ENCODE measurements around the gene TUBG2. TPM values are rescaled to one million over a fixed set of nuclear protein-coding genes. Genes with fewer than 3 reads are reported as not detected.

Gene TUBG2
- total and polyA plus RNA-seq, 4 donors, result 6.9 to 22.0 (median 11.7) TPM

- Histone ChIP-seq H3K27ac (ENCODE audit: low read depth in 1 of 2, low read length in 1 of 2) (no peak overlapping the region), H3K4me1 (ENCODE audit: control insufficient read depth in 5 of 5, insufficient read depth in 5 of 5, low read length in 5 of 5) (no peaks in the 10 kb centered on the region), H3K36me3 (ENCODE audit: control insufficient read depth in 4 of 4, insufficient read depth in 4 of 4, low read length in 4 of 4) (peaks cover 28 to 64% (median 49%) of the 10 kb centered on the region in 4 donors), H3K27me3 (ENCODE audit: control insufficient read depth in 3 of 3, insufficient read depth in 3 of 3, low read length in 2 of 3) (peaks cover 0 to 4% (median 0%) of the 10 kb centered on the region in 3 donors), H3K9me3 (ENCODE audit: control insufficient read depth in 4 of 4, insufficient read depth in 3 of 4, low read length in 3 of 4) (no peaks in the 10 kb centered on the region), H3K4me3 (no peak overlapping the region), H3K9ac (ENCODE audit: insufficient read depth in 1 of 2, low read length in 2 of 2) (no peak overlapping the region)
- WGBS, 2 donors, result 89 to 92% methylated on average over 8 of the region's 8 CpGs
- TF ChIP-seq CTCF (IDR thresholded peaks at IDR 0.05; ENCODE audit: control extremely low read depth, extremely low read depth), result no peak
- no peak for DNase-seq
- ATAC-seq (ENCODE audit: insufficient read depth, low FRiP score), result no peak
Observed at GRCh38 chr17:42704837-42705494, 45.9 kb downstream of the TUBG2 start.

DNA sequence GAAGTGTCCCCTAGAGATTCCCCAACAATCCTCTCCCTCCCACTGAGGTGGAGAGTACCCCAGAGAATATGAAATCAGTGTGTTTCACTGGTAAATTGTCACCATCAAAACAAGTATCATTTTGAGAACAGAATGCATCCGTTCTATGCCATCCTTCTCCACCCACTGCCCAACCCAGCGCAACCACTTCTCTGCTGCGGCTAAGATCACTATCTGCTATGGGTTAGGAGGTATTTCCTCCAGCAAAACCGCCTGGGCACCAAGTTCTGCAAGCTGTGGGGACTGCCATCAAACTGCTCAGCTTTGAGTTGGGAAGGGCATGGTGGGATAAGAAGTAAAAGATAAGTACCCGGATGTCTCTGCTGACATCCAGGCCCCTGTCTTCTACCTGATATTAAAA lies 47.6 kb downstream of the TUBG2 start:
- Histone ChIP-seq H3K27me3 (ENCODE audit: control insufficient read depth in 3 of 3, insufficient read depth in 3 of 3, low read length in 2 of 3) (peaks cover 0 to 4% (median 0%) of the 10 kb centered on the region in 3 donors), H3K4me3 (no peak overlapping the region), H3K27ac (ENCODE audit: low read depth in 1 of 2, low read length in 1 of 2) (no peak overlapping the region), H3K4me1 (ENCODE audit: control insufficient read depth in 5 of 5, insufficient read depth in 5 of 5, low read length in 5 of 5) (no peaks in the 10 kb centered on the region), H3K9ac (ENCODE audit: insufficient read depth in 1 of 2, low read length in 2 of 2) (no peak overlapping the region), H3K9me3 (ENCODE audit: control insufficient read depth in 4 of 4, insufficient read depth in 3 of 4, low read length in 3 of 4) (no peaks in the 10 kb centered on the region), H3K36me3 (ENCODE audit: control insufficient read depth in 4 of 4, insufficient read depth in 4 of 4, low read length in 4 of 4) (peaks cover 33 to 60% (median 57%) of the 10 kb centered on the region in 4 donors)
- TF ChIP-seq CTCF (IDR thresholded peaks at IDR 0.05; ENCODE audit: control extremely low read depth, extremely low read depth), result no peak
- WGBS, 2 donors, result 49 to 73% methylated on average over 5 of the region's 5 CpGs
- no peak for ATAC-seq (ENCODE audit: insufficient read depth, low FRiP score)
- no peak for DNase-seq

DNA sequence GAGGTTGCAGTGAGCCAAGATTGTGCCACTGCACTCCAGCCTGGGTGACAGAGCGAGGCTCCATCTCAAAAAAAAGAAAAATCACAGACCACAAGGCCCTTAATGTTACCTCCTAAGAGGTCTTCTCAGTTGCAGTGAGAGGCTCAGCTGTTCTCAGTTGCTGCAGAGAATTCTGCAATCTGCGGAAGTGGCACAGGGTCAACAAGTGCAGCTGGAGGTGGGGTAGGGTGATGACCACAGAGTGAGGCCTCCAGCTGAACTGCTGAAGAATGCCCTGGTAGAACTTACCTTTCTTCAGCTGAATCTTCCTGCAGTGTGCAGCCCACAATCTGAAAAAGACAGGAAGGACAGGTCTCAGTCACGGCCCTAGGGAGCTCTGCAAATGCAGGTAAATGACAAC lies 49.5 kb downstream of the TUBG2 start:
- ATAC-seq (ENCODE audit: insufficient read depth, low FRiP score) (no peak), DNase-seq (no peak)
- H3K27me3 ChIP-seq (ENCODE audit: control insufficient read depth in 3 of 3, insufficient read depth in 3 of 3, low read length in 2 of 3), result peaks cover 0 to 2% (median 0%) of the 10 kb centered on the region in 3 donors
- H3K9me3 ChIP-seq (ENCODE audit: control insufficient read depth in 4 of 4, insufficient read depth in 3 of 4, low read length in 3 of 4), result no peaks in the 10 kb centered on the region
- WGBS, 2 donors, result 94 to 95% methylated on average over 3 of the region's 3 CpGs
- H3K9ac ChIP-seq (ENCODE audit: insufficient read depth in 1 of 2, low read length in 2 of 2), result no peak overlapping the region
- H3K36me3 ChIP-seq (ENCODE audit: control insufficient read depth in 4 of 4, insufficient read depth in 4 of 4, low read length in 4 of 4), result peaks cover 29 to 60% (median 58%) of the 10 kb centered on the region in 4 donors
- H3K4me3 ChIP-seq, result no peak overlapping the region
- no peaks in the 10 kb centered on the region for H3K4me1 ChIP-seq (ENCODE audit: control insufficient read depth in 5 of 5, insufficient read depth in 5 of 5, low read length in 5 of 5)
- no peak overlapping the region for H3K27ac ChIP-seq (ENCODE audit: low read depth in 1 of 2, low read length in 1 of 2)
- no peak for TF ChIP-seq CTCF (IDR thresholded peaks at IDR 0.05; ENCODE audit: control extremely low read depth, extremely low read depth)

GRCh38 chr17:42709561-42709960 lies 50.5 kb downstream of the TUBG2 start:
- Histone ChIP-seq H3K36me3 (ENCODE audit: control insufficient read depth in 4 of 4, insufficient read depth in 4 of 4, low read length in 4 of 4) (peaks cover 28 to 57% (median 54%) of the 10 kb centered on the region in 4 donors), H3K27me3 (ENCODE audit: control insufficient read depth in 3 of 3, insufficient read depth in 3 of 3, low read length in 2 of 3) (no peaks in the 10 kb centered on the region), H3K9ac (ENCODE audit: insufficient read depth in 1 of 2, low read length in 2 of 2) (no peak overlapping the region), H3K9me3 (ENCODE audit: control insufficient read depth in 4 of 4, insufficient read depth in 3 of 4, low read length in 3 of 4) (no peaks in the 10 kb centered on the region), H3K27ac (ENCODE audit: low read depth in 1 of 2, low read length in 1 of 2) (no peak overlapping the region), H3K4me3 (no peak overlapping the region), H3K4me1 (ENCODE audit: control insufficient read depth in 5 of 5, insufficient read depth in 5 of 5, low read length in 5 of 5) (no peaks in the 10 kb centered on the region)
- DNase-seq (no peak), ATAC-seq (ENCODE audit: insufficient read depth, low FRiP score) (no peak)
- no peak for TF ChIP-seq CTCF (IDR thresholded peaks at IDR 0.05; ENCODE audit: control extremely low read depth, extremely low read depth)
- WGBS, 2 donors, result 82 to 98% methylated on average over 2 of the region's 2 CpGs
